ENCODE measurements around the gene ABCC1.
"Not testable (repeated sequence)": the region's sequence is repeated elsewhere in the genome, so short reads cannot be mapped to it uniquely, and the experiment has no call there.

Gene ABCC1

GRCh38 chr16:16161319-16161718, 211.9 kb downstream of the ABCC1 start:
- no peak for DNase-seq (ENCODE audit: low spot score)

- DNase-seq (ENCODE audit: low spot score) = not testable (repeated sequence)
Measured at GRCh38 chr16:16161840-16162239, 212.4 kb downstream of the ABCC1 start.

- no peak for DNase-seq (ENCODE audit: low spot score)
Measured at GRCh38 chr16:16162591-16162990, 213.2 kb downstream of the ABCC1 start.

GRCh38 chr16:16163109-16163508, 213.7 kb downstream of the ABCC1 start:
- no peak for DNase-seq (ENCODE audit: low spot score)

- no peak for DNase-seq (ENCODE audit: low spot score)
Measured at GRCh38 chr16:16163571-16163970, 214.2 kb downstream of the ABCC1 start.

- no peak for DNase-seq (ENCODE audit: low spot score)
Measured at GRCh38 chr16:16164243-16164642, 214.8 kb downstream of the ABCC1 start.

- DNase-seq (ENCODE audit: low spot score) = no peak
Measured at GRCh38 chr16:16166085-16166484, 216.7 kb downstream of the ABCC1 start.

GRCh38 chr16:16166949-16167348, 217.5 kb downstream of the ABCC1 start:
- DNase-seq (ENCODE audit: low spot score) = no peak

- no peak for DNase-seq (ENCODE audit: low spot score)
Measured at GRCh38 chr16:16167927-16168326, 218.5 kb downstream of the ABCC1 start.

GRCh38 chr16:16168431-16168830, 219.0 kb downstream of the ABCC1 start:
- DNase-seq (ENCODE audit: low spot score) = no peak

- no peak for DNase-seq (ENCODE audit: low spot score)
Measured at GRCh38 chr16:16169615-16170014, 220.2 kb downstream of the ABCC1 start.

- DNase-seq (ENCODE audit: low spot score) = no peak
Measured at GRCh38 chr16:16171332-16171919, 222.0 kb downstream of the ABCC1 start.

GRCh38 chr16:16172991-16173390, 223.6 kb downstream of the ABCC1 start:
- no peak for DNase-seq (ENCODE audit: low spot score)

GRCh38 chr16:16175296-16175695, 225.9 kb downstream of the ABCC1 start:
- no peak for DNase-seq (ENCODE audit: low spot score)

GRCh38 chr16:16176328-16176727, 226.9 kb downstream of the ABCC1 start:
- DNase-seq (ENCODE audit: low spot score) = no peak

- no peak for DNase-seq (ENCODE audit: low spot score)
Measured at GRCh38 chr16:16178455-16179162, 229.2 kb downstream of the ABCC1 start.

- DNase-seq (ENCODE audit: low spot score) = not testable (repeated sequence)
Measured at GRCh38 chr16:16181748-16182147, 232.3 kb downstream of the ABCC1 start.

- no peak for DNase-seq (ENCODE audit: low spot score)
Measured at GRCh38 chr16:16182918-16183317, 233.5 kb downstream of the ABCC1 start.

GRCh38 chr16:16183562-16183961, 234.1 kb downstream of the ABCC1 start:
- DNase-seq (ENCODE audit: low spot score) = no peak

GRCh38 chr16:16184594-16184993, 235.2 kb downstream of the ABCC1 start:
- no peak for DNase-seq (ENCODE audit: low spot score)

- DNase-seq (ENCODE audit: low spot score) = no peak
Measured at GRCh38 chr16:16185095-16185494, 235.7 kb downstream of the ABCC1 start.

GRCh38 chr16:16186820-16187219, 237.4 kb downstream of the ABCC1 start:
- DNase-seq (ENCODE audit: low spot score) = no peak

GRCh38 chr16:16188827-16189226, 239.4 kb downstream of the ABCC1 start:
- DNase-seq (ENCODE audit: low spot score) = no peak

- no peak for DNase-seq (ENCODE audit: low spot score)
Measured at GRCh38 chr16:16189842-16190241, 240.4 kb downstream of the ABCC1 start.
